T-helper 1 cell treated with Interleukin-12 subunit alpha and Interleukin-12 subunit beta and Interleukin-4 antibody, amounts not matched to agents 30 ng/mL and 1 ng/mL, for 36 hours (primary cell): Measurements from ENCODE around the gene PF4V1. TPM values are rescaled to one million over a fixed set of nuclear protein-coding genes. Genes with fewer than 3 reads are reported as not detected.

ENCODE experiments used
- intact Hi-C: fragments of 100-400 bp; cut with micrococcal nuclease; formaldehyde crosslinking; loops from one replicate; pipeline ENCODE4 v1.15.1; 2024
- total RNA-seq: library from RNA; stranded (reverse); gene quantifications from 2 replicates; pipeline ENCODE4 v1.2.3, GENCODE V29; 2022

Gene PF4V1, protein sequence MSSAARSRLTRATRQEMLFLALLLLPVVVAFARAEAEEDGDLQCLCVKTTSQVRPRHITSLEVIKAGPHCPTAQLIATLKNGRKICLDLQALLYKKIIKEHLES
- not detected in 2 replicates for total RNA-seq

DNA sequence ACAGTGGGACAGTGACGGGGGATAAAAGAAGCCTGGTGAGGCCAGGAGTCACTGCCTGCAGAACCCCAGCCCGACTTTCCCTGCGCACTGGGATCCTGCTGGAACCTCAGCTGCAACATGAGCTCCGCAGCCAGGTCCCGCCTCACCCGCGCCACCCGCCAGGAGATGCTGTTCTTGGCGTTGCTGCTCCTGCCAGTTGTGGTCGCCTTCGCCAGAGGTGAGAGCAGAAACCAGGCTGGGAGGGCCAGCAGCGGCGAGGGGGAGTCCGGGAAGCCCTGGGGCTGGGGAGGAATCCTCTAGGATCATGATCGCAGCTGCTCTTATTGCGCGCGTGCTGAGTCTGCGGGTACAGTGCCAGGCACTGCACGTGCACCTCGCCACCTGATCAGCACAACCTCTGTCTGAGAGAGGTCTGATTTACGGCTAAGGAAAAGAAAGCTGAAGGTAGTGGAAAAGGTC is at the start of gene PF4V1:
Gene PF4V1 (plus strand): TSS at position 51 of the 459 bp plus-strand sequence. CDS start 67 bp downstream, at position 118.
- intact Hi-C loops = no loop called here

DNA sequence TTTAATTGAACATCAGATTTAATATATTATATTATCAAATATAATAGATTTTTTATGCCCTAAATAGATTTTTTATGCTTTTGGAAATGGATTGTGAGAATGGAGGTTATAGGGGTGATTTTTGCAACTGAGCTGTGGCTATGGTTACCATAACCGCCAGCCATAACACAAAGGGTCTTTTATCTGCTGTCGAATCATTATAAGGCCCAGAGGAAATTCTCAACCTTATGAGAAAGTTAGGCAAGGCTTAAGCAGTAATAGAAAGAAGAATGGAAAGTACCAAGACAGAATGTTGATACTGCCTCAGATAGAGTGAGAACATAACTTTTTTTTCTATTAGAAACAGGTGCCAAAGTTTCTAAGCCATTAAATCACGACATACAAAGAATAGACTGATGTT is 42.9 kb upstream of the PF4V1 start:
- intact Hi-C loops = no loop called here

DNA sequence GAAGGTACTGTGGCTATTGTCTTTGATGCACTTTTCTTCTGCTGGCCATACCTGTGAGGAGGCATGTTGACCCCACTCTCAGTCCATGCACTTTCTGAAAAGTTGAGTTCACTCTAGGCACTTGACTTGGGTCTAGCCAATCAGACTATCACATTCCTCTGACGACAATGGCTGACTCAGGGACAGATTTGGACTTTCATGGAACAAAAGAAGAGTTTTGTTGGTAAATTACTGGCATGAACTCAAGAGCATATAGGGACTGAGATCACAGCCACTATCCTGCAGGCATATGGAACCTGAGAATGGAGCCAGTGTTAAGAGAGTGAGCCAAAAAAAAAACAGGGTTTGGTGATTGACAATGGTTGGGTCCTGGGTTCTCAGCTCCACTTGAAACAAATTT is 41.3 kb upstream of the PF4V1 start:
- intact Hi-C loops = no loop called here

DNA sequence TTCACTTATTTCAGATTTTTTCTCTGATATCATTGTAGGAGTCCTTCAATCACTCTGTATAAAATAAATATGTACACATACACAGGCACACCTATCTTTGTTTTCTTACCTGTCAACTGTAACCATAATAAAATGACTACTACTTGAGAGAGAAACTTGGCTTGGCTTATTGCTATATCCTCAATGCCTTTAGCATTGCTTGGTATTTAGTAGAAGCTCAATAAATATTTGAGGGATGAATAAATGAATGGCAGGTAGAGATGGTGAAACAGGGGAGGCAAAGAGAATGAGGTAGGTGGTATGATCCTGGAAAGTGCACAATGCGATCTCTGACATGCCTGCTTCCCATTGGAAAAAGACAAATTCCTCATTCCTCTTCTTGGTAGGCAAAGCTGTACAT is 38.4 kb upstream of the PF4V1 start:
- intact Hi-C loops = loop anchor here (1.0 kb wide), 1 partner anchor 79 kb away; no protein-coding TSS in a partner anchor

DNA sequence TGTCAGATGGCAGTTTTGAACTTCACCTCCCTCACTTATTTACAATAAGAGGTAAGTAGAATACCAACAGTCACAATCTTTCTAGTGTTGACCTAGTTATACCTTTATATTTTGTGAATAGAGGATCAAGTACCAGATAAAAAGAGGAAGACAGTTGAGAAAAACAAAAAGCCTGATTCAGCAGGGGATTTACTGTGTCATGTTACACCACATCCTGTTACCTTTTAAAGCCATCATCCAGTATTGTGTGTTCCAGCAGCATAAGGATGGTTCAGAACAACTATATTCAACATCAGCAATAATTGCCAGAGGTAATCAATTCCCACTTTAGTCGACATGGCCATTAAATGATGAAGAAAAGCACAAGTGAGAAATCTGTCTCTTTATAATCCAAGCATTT is 38.0 kb upstream of the PF4V1 start:
- intact Hi-C loops = loop anchor here (1.0 kb wide), 1 partner anchor 80 kb away; no protein-coding TSS in a partner anchor

DNA sequence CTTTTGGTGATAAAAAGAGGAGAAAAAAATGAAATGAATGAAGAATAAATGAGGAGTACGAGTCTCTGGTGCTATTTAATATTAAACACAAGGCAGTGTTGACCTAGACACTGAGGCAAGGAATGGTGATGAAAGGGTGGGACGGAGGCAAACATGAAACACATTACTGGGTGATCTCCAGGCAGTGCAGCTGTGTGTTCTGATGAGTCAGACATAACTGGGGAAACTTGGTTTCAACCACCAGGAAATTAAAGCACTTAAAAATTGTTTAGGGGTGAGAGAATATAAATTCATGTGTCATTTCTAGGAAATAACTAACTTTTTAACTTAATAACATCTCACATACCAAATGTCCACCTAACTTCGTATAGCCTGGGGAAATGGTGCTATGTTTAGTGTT is 36.3 kb upstream of the PF4V1 start:
- intact Hi-C loops = no loop called here

DNA sequence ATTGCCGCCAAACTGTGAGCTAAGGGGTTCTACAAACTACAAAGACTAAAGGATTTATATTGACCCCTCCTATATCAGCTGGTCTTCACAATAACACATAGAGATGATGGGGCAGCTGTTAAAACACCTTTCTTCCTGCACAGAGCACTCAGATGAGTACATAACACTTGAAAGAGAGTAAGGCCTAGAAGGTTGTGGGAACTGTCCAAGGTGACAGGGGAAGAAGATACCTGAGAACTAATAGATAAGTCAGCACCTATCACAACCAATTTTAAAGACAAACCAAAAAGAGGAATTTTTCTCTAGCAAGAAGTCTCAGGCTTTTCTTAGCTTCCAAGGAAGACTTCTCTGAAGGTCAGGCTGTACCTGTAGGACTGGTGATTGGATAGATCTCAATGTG is 35.8 kb upstream of the PF4V1 start:
- intact Hi-C loops = no loop called here

DNA sequence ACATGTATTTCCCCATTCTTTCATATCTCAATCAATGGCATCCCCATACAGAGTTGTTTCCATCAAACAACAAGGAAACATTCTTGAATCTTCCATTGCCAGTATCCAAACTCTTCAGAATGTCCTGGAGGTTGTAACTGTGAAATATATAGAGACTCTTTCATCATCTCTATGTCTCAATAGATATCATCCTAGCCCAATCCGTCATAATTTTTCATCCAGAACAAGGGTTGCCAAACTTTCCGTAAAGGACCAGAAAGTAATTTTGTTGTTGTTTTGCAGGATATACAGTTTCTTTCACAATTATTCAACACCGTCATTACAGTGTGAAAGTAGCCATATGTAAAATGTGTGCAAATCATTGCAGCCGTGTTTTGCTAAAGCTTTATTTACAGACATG is 31.8 kb upstream of the PF4V1 start:
- intact Hi-C loops = no loop called here

DNA sequence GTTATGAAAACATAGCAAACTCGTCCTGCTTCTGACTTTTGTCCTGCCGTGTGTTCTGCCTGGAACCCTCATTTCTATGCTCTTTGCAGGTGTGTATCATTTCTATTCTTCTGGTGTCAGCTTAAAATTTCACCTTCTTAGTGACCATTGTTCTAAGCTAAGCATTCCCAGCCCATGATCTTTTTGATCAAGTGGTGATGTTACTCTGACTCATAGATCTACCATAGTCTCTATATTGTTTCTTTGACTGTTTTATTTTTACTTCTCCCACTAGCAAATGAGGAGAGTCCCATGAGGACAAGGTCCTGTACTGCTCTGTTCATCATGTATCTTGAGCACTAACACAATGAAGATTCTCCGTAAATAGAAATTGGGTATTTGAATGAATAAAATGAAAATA is 30.7 kb upstream of the PF4V1 start:
- intact Hi-C loops = no loop called here

DNA sequence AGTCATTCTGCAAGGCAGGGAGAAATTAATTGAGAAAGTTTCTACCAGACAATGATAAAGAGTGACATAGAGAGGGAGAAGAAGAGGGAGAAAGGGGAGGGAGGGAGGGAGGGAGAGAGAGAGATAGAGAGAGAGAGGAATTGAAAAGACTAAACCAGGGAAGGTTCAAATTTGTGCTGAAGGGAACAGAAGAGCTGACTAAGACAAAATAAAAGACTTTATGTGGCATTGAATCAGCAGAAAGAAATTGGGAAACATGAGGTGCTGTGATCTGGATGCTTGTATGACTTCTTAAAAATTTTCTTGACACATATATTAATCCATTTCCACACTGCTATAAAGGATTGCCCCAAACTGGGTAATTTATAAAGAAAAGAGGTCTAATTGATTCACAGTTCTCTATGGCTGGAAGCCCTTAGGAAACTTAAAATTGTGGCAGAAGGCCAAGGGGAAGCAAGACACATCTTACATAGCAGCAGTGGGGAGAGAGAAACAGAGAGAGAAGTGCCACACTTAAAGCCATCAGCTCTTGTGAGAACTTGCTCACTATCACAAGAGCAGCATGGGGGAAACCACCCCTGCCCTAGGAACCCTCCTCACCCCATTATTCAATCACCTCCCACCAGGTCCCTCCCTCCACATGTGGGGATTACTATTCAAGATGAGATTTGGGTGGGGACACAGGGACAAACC is 30.1 kb upstream of the PF4V1 start:
- intact Hi-C loops = no loop called here

DNA sequence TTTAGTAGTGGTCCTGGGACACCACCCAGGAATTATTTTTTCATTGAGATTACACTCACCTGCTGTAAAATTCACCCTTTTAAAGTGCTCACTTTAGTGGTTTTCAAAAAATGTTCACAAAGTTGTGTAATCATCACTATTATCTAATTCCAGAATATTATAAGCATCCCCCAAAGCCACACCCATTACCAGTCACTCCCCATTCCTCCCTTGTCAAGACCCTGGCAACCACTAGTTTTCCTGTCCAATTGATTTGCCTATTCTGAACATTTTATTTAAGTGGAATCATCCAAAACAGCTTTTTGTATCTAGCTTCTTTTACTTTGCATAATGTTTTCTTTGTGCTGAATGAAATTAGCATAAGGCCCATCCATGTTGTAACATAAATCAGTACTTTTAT is 29.3 kb upstream of the PF4V1 start:
- intact Hi-C loops = no loop called here

DNA sequence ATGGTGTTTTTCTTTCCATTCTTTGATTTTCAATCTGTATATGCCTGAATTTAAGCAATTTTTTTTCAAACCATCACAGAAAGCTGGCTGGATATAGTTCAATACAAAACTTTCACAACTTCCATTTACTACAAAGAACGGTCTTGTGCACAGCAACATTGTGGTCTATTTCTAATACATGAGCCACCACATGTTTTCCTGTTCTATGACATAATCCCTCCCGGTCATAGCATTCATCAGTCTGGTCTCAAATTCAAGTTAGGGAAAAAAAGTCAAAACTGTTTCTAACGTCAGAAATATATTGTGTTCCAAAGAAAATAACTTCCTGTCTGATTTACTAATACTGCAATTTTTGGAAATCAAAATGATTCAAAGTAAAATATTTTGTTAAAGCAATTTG is 24.1 kb upstream of the PF4V1 start:
- intact Hi-C loops = no loop called here

DNA sequence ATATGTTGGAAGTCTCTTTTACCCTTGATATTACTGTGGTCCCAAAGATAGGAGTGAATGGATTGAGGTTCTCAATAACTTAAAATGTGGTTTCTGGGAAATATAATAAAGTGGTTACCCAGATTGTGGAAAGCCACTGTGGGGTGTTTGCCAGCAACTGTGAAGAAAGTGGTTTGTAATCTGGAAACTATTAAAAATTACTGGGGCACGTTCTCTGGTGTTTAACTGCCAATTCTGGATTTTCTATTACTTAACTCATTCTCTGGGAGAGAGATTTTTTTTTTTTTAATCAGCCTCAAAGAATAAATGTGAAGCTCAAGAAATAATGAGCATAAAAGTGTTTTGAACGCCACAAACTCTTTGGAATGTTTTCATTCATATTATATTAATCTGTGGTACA is 21.5 kb upstream of the PF4V1 start:
- intact Hi-C loops = no loop called here

DNA sequence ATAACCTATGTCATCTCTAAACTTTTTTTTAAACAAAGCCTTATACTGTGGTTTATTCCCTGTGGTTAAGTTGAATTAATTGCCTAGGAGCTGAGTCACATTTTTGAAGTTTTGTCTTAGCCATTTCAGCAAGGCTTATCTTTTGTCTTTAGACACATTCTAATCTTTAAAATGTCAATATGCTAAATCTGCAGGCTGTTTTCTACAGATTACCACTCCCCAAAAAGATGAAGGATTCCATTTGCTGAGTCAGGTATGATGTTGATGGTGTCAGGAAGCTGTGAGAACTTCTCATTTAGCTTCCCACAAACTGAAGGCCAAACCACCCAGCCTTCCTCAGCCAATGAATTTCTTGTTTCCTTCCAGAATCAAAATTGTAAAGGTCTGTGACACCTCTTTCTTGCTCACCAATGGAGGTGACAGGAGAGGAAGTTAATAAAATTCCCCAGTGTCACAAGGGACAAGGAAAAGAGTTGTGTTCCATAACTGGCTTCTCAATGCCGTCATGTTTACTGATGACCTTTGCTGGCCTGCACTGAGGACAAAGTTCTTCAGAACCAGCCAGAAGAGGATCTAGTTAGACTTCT is 20.4 kb upstream of the PF4V1 start:
- intact Hi-C loops = no loop called here

DNA sequence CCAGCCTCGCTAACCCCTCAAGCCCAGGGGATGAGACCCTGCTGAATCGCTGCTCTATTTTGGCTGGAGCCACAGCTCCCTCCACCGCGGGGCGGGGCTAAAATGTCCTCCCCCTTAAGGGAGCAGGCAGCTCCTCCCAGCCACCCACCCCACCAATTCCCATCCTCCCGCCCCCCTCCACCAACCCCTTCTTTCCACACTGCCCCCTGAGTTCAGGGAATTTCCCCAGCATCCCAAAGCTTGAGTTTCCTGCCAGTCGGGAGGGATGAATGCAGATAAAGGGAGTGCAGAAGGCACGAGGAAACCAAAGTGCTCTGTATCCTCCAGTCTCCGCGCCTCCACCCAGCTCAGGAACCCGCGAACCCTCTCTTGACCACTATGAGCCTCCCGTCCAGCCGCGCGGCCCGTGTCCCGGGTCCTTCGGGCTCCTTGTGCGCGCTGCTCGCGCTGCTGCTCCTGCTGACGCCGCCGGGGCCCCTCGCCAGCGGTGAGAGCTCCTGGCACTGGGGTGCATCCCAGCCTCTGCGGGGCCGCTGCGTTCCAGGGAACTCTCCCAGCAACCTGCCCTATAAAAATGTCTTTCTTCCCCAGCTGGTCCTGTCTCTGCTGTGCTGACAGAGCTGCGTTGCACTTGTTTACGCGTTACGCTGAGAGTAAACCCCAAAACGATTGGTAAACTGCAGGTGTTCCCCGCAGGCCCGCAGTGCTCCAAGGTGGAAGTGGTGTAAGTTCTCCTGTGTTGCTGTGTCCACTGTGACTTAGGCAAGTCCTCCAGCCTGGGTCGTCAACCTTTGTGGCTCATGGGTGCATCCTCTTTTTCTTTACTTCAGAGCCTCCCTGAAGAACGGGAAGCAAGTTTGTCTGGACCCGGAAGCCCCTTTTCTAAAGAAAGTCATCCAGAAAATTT is 16.5 kb upstream of the PF4V1 start, which contains the start of gene CXCL6:
Gene CXCL6 (plus strand): TSS at position 306 of the 907 bp plus-strand sequence. CDS start 73 bp downstream, at position 379.
- intact Hi-C loops = no loop called here

DNA sequence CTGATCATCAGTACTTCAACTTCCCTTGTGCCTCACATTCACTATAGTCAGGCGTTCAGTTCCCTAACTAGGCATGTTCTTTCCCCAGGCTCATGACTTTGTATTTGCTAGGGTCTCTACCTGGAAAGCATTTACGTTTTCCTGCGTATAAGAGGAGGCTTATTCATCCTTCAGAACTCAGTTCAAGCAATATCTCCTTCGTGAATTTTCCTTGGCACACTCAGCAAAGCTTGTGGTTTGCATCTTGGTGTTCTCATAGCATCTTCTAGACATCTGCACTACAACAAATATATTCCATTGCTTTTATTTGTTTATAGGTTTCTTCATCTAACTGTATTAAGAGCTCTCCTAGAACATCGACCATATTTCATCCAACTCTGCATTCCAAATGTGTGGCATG is 14.0 kb upstream of the PF4V1 start:
- intact Hi-C loops = no loop called here

DNA sequence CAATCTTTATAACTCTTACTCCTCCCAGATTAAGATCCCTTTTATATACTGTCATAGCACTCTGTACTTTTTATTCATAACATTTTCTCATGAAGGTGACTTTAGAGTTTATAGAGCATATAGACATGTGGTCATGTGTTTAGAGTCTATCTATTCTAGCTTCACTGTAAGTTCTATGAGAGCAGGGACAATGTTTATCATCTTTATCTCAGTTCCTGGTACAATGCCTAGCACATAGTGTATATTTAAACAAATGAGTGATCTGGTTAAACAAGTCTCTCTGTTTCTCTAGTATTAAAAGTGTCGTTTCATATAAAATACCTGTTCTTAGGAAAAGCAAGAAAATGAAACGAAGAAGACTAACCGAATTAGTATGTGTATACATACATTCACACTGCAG is 13.4 kb upstream of the PF4V1 start:
- intact Hi-C loops = no loop called here

DNA sequence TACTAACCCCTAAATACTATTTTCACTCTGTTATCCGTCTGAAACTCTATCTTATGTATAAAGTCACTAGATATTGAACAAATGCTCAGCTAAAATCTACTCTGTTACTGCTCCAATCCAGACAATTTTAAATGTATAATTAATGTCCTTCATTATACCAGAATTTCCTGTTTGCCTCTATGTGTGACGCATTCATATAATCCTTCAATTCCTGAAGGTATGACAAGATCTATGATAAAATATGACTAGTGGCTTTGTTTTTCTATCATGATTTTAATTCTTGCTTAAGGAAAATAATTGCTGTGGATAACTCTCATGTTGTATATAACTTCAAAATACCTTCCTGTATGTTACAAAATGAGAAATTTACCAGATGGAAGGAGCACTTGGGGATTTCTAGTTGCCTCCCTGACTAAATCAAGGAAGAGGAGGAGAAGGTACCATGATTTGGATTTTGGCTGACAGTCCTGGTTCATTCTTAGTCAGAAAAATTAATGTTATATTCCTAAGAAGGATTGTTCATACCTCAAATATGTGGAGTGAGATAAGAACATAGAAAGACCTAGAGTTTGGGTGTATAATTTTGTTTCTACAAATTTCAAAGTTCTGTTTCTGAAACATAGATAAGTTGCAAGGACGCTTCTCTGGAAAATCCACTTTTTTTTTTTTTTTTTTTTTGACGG is 11.7 kb upstream of the PF4V1 start:
- intact Hi-C loops = no loop called here

DNA sequence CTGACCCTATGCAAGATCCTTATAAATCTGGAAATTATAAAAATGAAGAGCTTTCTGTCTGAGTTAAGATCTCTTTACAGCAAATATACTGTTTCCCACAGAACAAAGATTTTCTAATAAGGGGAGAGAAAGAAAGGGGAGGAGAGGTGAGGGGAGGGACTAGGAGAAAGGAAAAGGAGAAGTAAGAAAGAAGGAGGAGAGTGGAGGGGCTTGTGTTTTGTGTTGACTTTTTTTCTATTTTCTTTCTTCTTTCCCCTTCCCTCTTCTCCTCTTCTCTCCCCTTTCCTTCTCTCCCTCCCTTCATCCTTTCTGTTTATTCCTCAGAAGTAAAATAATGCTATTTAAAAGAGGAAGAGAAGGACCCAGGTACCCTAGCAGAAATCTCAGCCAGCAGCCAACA is 10.4 kb upstream of the PF4V1 start:
- intact Hi-C loops = no loop called here

DNA sequence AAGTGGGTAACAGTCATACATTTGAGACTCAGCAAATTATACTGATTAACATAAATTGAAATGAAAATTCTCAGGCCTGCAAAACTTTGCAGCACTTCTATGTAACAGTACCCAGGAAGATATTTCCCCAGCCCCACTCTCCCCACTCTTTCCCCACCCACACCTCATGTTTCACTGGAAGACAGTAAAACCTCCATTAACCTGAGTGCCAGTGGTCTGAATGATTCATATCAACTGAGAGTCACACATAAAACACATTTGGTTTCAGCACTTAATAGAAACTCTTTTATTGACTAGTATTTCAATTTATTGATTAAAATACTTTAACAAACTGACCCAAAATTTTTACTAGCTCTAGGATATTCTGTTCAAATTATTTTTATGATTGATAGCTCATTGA is 9.7 kb upstream of the PF4V1 start:
- intact Hi-C loops = no loop called here

DNA sequence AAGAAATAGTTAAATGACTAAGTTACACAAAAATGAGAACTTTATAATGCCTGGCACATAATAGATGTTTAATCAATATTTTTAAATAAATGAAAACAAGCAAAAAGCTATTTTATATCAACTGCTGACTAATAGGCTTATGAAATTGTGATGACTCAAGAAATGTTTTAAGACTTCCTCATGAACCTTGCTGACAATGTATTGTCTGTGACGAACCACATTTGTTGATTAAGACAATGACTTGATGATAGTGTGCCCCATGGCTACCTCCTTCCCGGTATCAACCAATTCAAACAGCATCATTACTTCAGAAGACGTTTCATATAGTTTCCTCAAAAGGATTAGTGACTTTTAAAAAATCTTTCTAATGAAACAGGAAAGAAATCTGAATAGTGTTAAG is 8.8 kb upstream of the PF4V1 start:
- intact Hi-C loops = no loop called here
